CD14-positive monocyte (primary cell): ENCODE measurements around the gene C16orf92. TPM values are rescaled to one million over a fixed set of nuclear protein-coding genes. Genes with fewer than 3 reads are reported as not detected.

Source experiments
- DNase-seq, 3 donors: peaks; one replicate each; pipeline ENCODE4 v3.0.0-alpha.2; 2011 to 2022
- H2AFZ ChIP-seq: 2 replicates; pipeline ENCODE4 v1.6.0; 2012; ENCODE audit warnings: mild to moderate bottlenecking, low read depth, low read length, inconsistent platforms; ENCODE audit not compliant: insufficient read depth, poor library complexity, severe bottlenecking
- H3K27ac ChIP-seq, 2 donors: 1 replicate in 1 of 2; 2 replicates in 1 of 2; pipeline ENCODE4 v1.5.1; 2012 to 2013; ENCODE audit warnings: low read length in 2 of 2, control low read depth in 1 of 2, inconsistent platforms in 1 of 2, low read depth in 1 of 2, mild to moderate bottlenecking in 1 of 2
- H3K27me3 ChIP-seq, 2 donors: one replicate each; pipeline versions ENCODE4 v1.6.0 to v1.6.1; 2011 to 2013; ENCODE audit warnings: low read length in 2 of 2; ENCODE audit not compliant: control insufficient read depth in 2 of 2, insufficient read depth in 2 of 2
- H3K36me3 ChIP-seq, 2 donors: replicated peaks in 1 of 2; 1 replicate in 1 of 2; 2 replicates in 1 of 2; pipeline versions ENCODE4 v1.5.1 to v1.6.1; 2012 to 2013; ENCODE audit warnings: low read length in 2 of 2, control low read depth in 1 of 2, inconsistent platforms in 1 of 2, mild to moderate bottlenecking in 1 of 2; ENCODE audit not compliant: insufficient read depth in 2 of 2, control insufficient read depth in 1 of 2
- H3K4me1 ChIP-seq, 2 donors: 1 replicate in 1 of 2; 2 replicates in 1 of 2; pipeline versions ENCODE4 v1.5.1 to v1.6.1; 2012 to 2013; ENCODE audit warnings: low read length in 2 of 2, control low read depth in 1 of 2, inconsistent platforms in 1 of 2, mild to moderate bottlenecking in 1 of 2, moderate library complexity in 1 of 2; ENCODE audit not compliant: insufficient read depth in 2 of 2, control insufficient read depth in 1 of 2
- H3K4me2 ChIP-seq: replicated peaks from 2 replicates; pipeline ENCODE3; 2012; ENCODE audit warnings: low read length, moderate library complexity, mild to moderate bottlenecking; ENCODE audit not compliant: poor library complexity, severe bottlenecking; ENCODE audit errors: extremely low read depth
- H3K4me3 ChIP-seq, 3 experiments: fragments of 200-600 bp in 1 of 3; sonication (generic) in 1 of 3; replicated peaks in 1 of 3; 1 replicate in 2 of 3; 2 replicates in 1 of 3; pipeline ENCODE4 v1.5.1; 2011 to 2013; ENCODE audit warnings: low read length in 3 of 3, mild to moderate bottlenecking in 3 of 3, control low read depth in 2 of 3, low read depth in 2 of 3, inconsistent platforms in 1 of 3, moderate library complexity in 1 of 3
- H3K79me2 ChIP-seq: 2 replicates; pipeline ENCODE4 v1.6.0; 2012; ENCODE audit warnings: mild to moderate bottlenecking, control low read depth, inconsistent platforms, low read length, moderate library complexity; ENCODE audit not compliant: insufficient read depth
- H3K9ac ChIP-seq: 2 replicates; pipeline ENCODE4 v1.6.0; 2017; ENCODE audit warnings: low read length, mild to moderate bottlenecking; ENCODE audit not compliant: insufficient read depth, poor library complexity, severe bottlenecking
- H3K9me3 ChIP-seq, 2 donors: replicated peaks in 1 of 2; 1 replicate in 1 of 2; 2 replicates in 1 of 2; pipeline versions ENCODE4 v1.5.1 to v1.6.1; 2012 to 2013; ENCODE audit warnings: low read length in 2 of 2, control low read depth in 1 of 2; ENCODE audit not compliant: control insufficient read depth in 1 of 2, insufficient read depth in 1 of 2
- H4K20me1 ChIP-seq: 2 replicates; pipeline ENCODE4 v1.6.0; 2012; ENCODE audit warnings: mild to moderate bottlenecking, low read length, control low read depth, moderate library complexity; ENCODE audit not compliant: insufficient read depth
- H3K27ac Mint-ChIP-seq, 7 donors: one replicate each; pipeline ENCODE4 v1.8.0; 2020; ENCODE audit warnings: mild to moderate bottlenecking in 7 of 7, mixed read lengths in 7 of 7, moderate library complexity in 6 of 7, inconsistent platforms in 2 of 7
- H3K27me3 Mint-ChIP-seq, 3 donors: one replicate each; pipeline ENCODE4 v1.8.0; 2021 to 2022; ENCODE audit warnings: low read depth in 3 of 3, mild to moderate bottlenecking in 3 of 3, mixed read lengths in 3 of 3, moderate library complexity in 3 of 3, inconsistent platforms in 1 of 3
- H3K36me3 Mint-ChIP-seq, 2 donors: one replicate each; pipeline ENCODE4 v1.8.0; 2020; ENCODE audit warnings: mixed read lengths in 2 of 2, inconsistent platforms in 1 of 2, mild to moderate bottlenecking in 1 of 2
- H3K4me1 Mint-ChIP-seq: one replicate; pipeline ENCODE4 v1.8.0; 2020; ENCODE audit warnings: mild to moderate bottlenecking, mixed read lengths
- H3K4me3 Mint-ChIP-seq, 2 donors: one replicate each; pipeline ENCODE4 v1.8.0; 2020; ENCODE audit warnings: mild to moderate bottlenecking in 2 of 2, mixed read lengths in 2 of 2, moderate library complexity in 1 of 2
- H3K9me3 Mint-ChIP-seq, 7 donors: one replicate each; pipeline ENCODE4 v1.8.0; 2020 to 2022; ENCODE audit warnings: mixed read lengths in 7 of 7, mild to moderate bottlenecking in 6 of 7, moderate library complexity in 6 of 7, inconsistent platforms in 2 of 7
- CTCF ChIP-seq: fragments of 200-600 bp; IDR thresholded peaks from one replicate; pipeline ENCODE4 v1.8.0; 2022; ENCODE audit warnings: antibody characterized with exemption, mild to moderate bottlenecking
- WGBS: methylation state at CpG from one replicate; pipeline ENCODE4 v1.1.5; 2013; ENCODE audit warnings: missing lambda C conversion rate; ENCODE audit not compliant: insufficient coverage; 5-methylcytosine and 5-hydroxymethylcytosine counted together
- intact Hi-C, 2 donors: fragments of 100-400 bp; cut with micrococcal nuclease; formaldehyde crosslinking; loops; one replicate each; pipeline versions ENCODE4 v1.15.0 to v1.15.1; 2023
- polyA plus RNA-seq, 3 donors: library from polyadenylated mRNA; depleted of rRNA in 1 of 3; unstranded in 2 of 3; stranded (reverse) in 1 of 3; fragments of 300-500 nt in 2 of 3; fragments of >200 nt in 1 of 3; fragmentation: Illumina TruSeq in 2 of 3; gene quantifications; 1 replicate in 2 of 3; 2 replicates in 1 of 3; pipeline ENCODE4 v1.2.3, GENCODE V29; 2012 to 2021

Gene C16orf92
- polyA plus RNA-seq, 3 donors, result not detected

GRCh38 chr16:30004424-30004776, 18.6 kb upstream of the C16orf92 start:
- Mint-ChIP-seq H3K4me3 (no peak overlapping the region), H3K4me1 (no peaks in the 10 kb centered on the region), H3K27me3 (peaks cover 5 to 13% (median 8%) of the 10 kb centered on the region in 3 donors), H3K27ac (no peak overlapping the region), H3K36me3 (peaks cover 31 to 48% of the 10 kb centered on the region in 2 donors), H3K9me3 (peaks cover 0 to 2% (median 0%) of the 10 kb centered on the region in 7 donors)
- Histone ChIP-seq H3K9ac (no peak overlapping the region), H2AFZ (no peak overlapping the region), H3K4me3 (no peak overlapping the region), H4K20me1 (peaks cover 8% of the 10 kb centered on the region), H3K79me2 (no peaks in the 10 kb centered on the region), H3K27ac (no peak overlapping the region), H3K36me3 (peaks cover 14 to 44% of the 10 kb centered on the region in 2 donors), H3K27me3 (peaks cover 0 to 4% of the 10 kb centered on the region in 2 donors), H3K9me3 (no peaks in the 10 kb centered on the region), H3K4me1 (no peaks in the 10 kb centered on the region), H3K4me2 (no peak overlapping the region)
- TF ChIP-seq CTCF, result no peak
- intact Hi-C loops, result no loop called here
- DNase-seq, result no peak
- 76% methylated on average over 18 of the region's 19 CpGs for WGBS

GRCh38 chr16:30004811-30005242, 18.2 kb upstream of the C16orf92 start:
- H3K27me3 Mint-ChIP-seq, result peaks cover 6 to 18% (median 12%) of the 10 kb centered on the region in 3 donors
- WGBS, result 19% methylated on average over 5 of the region's 11 CpGs
- H3K9ac ChIP-seq, result no peak overlapping the region
- H4K20me1 ChIP-seq, result peaks cover 8% of the 10 kb centered on the region
- no peaks in the 10 kb centered on the region for H3K9me3 ChIP-seq
- H3K27ac Mint-ChIP-seq, result no peak overlapping the region
- no peak for DNase-seq
- H3K27ac ChIP-seq, result no peak overlapping the region
- H3K27me3 ChIP-seq, result peaks cover 0 to 8% of the 10 kb centered on the region in 2 donors
- no peak overlapping the region for H3K4me2 ChIP-seq
- H3K4me3 Mint-ChIP-seq, result no peak overlapping the region
- no peaks in the 10 kb centered on the region for H3K79me2 ChIP-seq
- H3K36me3 Mint-ChIP-seq, result peaks cover 28 to 43% of the 10 kb centered on the region in 2 donors
- intact Hi-C loops, result loop anchor here in 1 of 2 donors (5.0 kb wide), 2 partner anchors 58 to 308 kb away; no protein-coding TSS in a partner anchor
- H3K9me3 Mint-ChIP-seq, result peaks cover 0 to 3% (median 0%) of the 10 kb centered on the region in 7 donors
- H3K36me3 ChIP-seq, result peaks cover 14 to 40% of the 10 kb centered on the region in 2 donors
- no peak overlapping the region for H2AFZ ChIP-seq
- TF ChIP-seq CTCF, result no peak
- H3K4me3 ChIP-seq, result no peak overlapping the region
- no peaks in the 10 kb centered on the region for H3K4me1 ChIP-seq
- no peaks in the 10 kb centered on the region for H3K4me1 Mint-ChIP-seq
